ENCODE results near the gene LRRC37A.
"Not testable (repeated sequence)": the region's sequence is repeated elsewhere in the genome, so short reads cannot be mapped to it uniquely, and the experiment has no call there.

LRRC37A gene

GRCh38 chr17:46274238-46274637 lies 20.7 kb upstream of the LRRC37A start:
- no peak overlapping the region for H3K27ac ChIP-seq
- no peak for DNase-seq
- no peak for TF ChIP-seq CTCF (IDR thresholded peaks at IDR 0.05)
- no peaks in the 10 kb centered on the region for H3K27me3 ChIP-seq
- intact Hi-C loops (cut with DNase I; ENCODE audit: low total_unique reads): no loop called here
- no peak overlapping the region for H3K4me3 ChIP-seq
- H3K4me1 ChIP-seq: no peaks in the 10 kb centered on the region
- H3K9me3 ChIP-seq: no peaks in the 10 kb centered on the region
- H3K36me3 ChIP-seq: no peaks in the 10 kb centered on the region

GRCh38 chr17:46276728-46277479 lies 18.0 kb upstream of the LRRC37A start:
- H3K27ac ChIP-seq; H3K4me1 ChIP-seq; H3K9me3 ChIP-seq; H3K4me3 ChIP-seq; DNase-seq; H3K27me3 ChIP-seq; intact Hi-C loops (cut with DNase I; ENCODE audit: low total_unique reads); H3K36me3 ChIP-seq: not testable (repeated sequence)

GRCh38 chr17:46281336-46281735 lies 13.6 kb upstream of the LRRC37A start:
- intact Hi-C loops (cut with DNase I; ENCODE audit: low total_unique reads); H3K4me3 ChIP-seq; H3K9me3 ChIP-seq; H3K27ac ChIP-seq; H3K36me3 ChIP-seq; DNase-seq; H3K4me1 ChIP-seq; H3K27me3 ChIP-seq: not testable (repeated sequence)

GRCh38 chr17:46282635-46283034 lies 12.3 kb upstream of the LRRC37A start:
- H3K27me3 ChIP-seq; H3K36me3 ChIP-seq; H3K4me1 ChIP-seq; intact Hi-C loops (cut with DNase I; ENCODE audit: low total_unique reads); DNase-seq; H3K4me3 ChIP-seq; H3K27ac ChIP-seq; H3K9me3 ChIP-seq: not testable (repeated sequence)

GRCh38 chr17:46284467-46284866 lies 10.5 kb upstream of the LRRC37A start:
- H3K36me3 ChIP-seq; intact Hi-C loops (cut with DNase I; ENCODE audit: low total_unique reads); H3K27ac ChIP-seq; H3K27me3 ChIP-seq; H3K4me1 ChIP-seq; H3K4me3 ChIP-seq; H3K9me3 ChIP-seq; DNase-seq: not testable (repeated sequence)

- H3K4me3 ChIP-seq; H3K9me3 ChIP-seq; H3K4me1 ChIP-seq; H3K36me3 ChIP-seq; H3K27ac ChIP-seq; DNase-seq; intact Hi-C loops (cut with DNase I; ENCODE audit: low total_unique reads); H3K27me3 ChIP-seq: not testable (repeated sequence)
These were observed 9.4 kb upstream of the LRRC37A start for GRCh38 chr17:46285500-46285899.

GRCh38 chr17:46286764-46287221 lies 8.1 kb upstream of the LRRC37A start:
- H3K4me3 ChIP-seq; H3K36me3 ChIP-seq; H3K4me1 ChIP-seq; H3K27ac ChIP-seq; intact Hi-C loops (cut with DNase I; ENCODE audit: low total_unique reads); H3K27me3 ChIP-seq; H3K9me3 ChIP-seq: not testable (repeated sequence)
- peak; percentile 72 to 83 for TF ChIP-seq CTCF (IDR thresholded peaks at IDR 0.05)
- peak in 1 of 2 donors; percentile 27 for DNase-seq

- intact Hi-C loops (cut with DNase I; ENCODE audit: low total_unique reads); H3K4me1 ChIP-seq; DNase-seq: not testable (repeated sequence)
These were observed 7.3 kb upstream of the LRRC37A start for GRCh38 chr17:46287587-46287986.

GRCh38 chr17:46290906-46291546 lies 3.9 kb upstream of the LRRC37A start:
- intact Hi-C loops (cut with DNase I; ENCODE audit: low total_unique reads); H3K4me3 ChIP-seq; DNase-seq; H3K27ac ChIP-seq; H3K27me3 ChIP-seq; H3K4me1 ChIP-seq; H3K9me3 ChIP-seq; H3K36me3 ChIP-seq: not testable (repeated sequence)

More at GRCh38 chr17:46287587-46287986, 7.3 kb upstream of the LRRC37A start:
- not testable (repeated sequence) for H3K9me3 ChIP-seq, H3K4me3 ChIP-seq, H3K27ac ChIP-seq, H3K36me3 ChIP-seq, H3K27me3 ChIP-seq

GRCh38 chr17:46291618-46292017 lies 3.3 kb upstream of the LRRC37A start:
- H3K27ac ChIP-seq; H3K4me3 ChIP-seq; H3K4me1 ChIP-seq; H3K9me3 ChIP-seq; H3K36me3 ChIP-seq; H3K27me3 ChIP-seq; DNase-seq; intact Hi-C loops (cut with DNase I; ENCODE audit: low total_unique reads): not testable (repeated sequence)

- H3K27ac ChIP-seq; H3K36me3 ChIP-seq; H3K4me1 ChIP-seq; H3K4me3 ChIP-seq; H3K9me3 ChIP-seq; H3K27me3 ChIP-seq; intact Hi-C loops (cut with DNase I; ENCODE audit: low total_unique reads); DNase-seq: not testable (repeated sequence)
These were observed 46.3 kb downstream of the LRRC37A start for GRCh38 chr17:46341220-46341619.

- H3K4me1 ChIP-seq; H3K9me3 ChIP-seq; H3K27ac ChIP-seq; intact Hi-C loops (cut with DNase I; ENCODE audit: low total_unique reads); H3K27me3 ChIP-seq; H3K36me3 ChIP-seq; H3K4me3 ChIP-seq; DNase-seq: not testable (repeated sequence)
These were observed 47.2 kb downstream of the LRRC37A start for GRCh38 chr17:46342131-46342530.

Measured in tibial artery (tissue), 4 donors.